ENCODE measurements around the gene ZFR2. TPM values are rescaled to one million over a fixed set of nuclear protein-coding genes. Genes with fewer than 3 reads are reported as not detected.
A peak's percentile ranks its signal among the peaks of the same experiment; 100 is the strongest.

ZFR2 gene
- total and polyA plus RNA-seq, 2 of the 8 experiments (the other 6 are each of a cell fraction or from before 2014, with no cell fraction given) = 14.5 to 28.4 TPM

- peaks cover 0 to 1% of the 10 kb centered on the region in 2 experiments for H4K20me1 ChIP-seq (replicated peaks in 1 of 2; ENCODE audit: control insufficient read depth in 1 of 2, insufficient read depth in 2 of 2, low read length in 2 of 2)
- H4K8ac ChIP-seq (ENCODE audit: extremely low read depth, insufficient read depth, low read length) = peak overlapping the region; percentile 90; the same call in 1 of the 2 replicates
- no peak overlapping the region for H3K14ac ChIP-seq (ENCODE audit: insufficient read length)
- H3K79me1 ChIP-seq (ENCODE audit: low read depth, low read length) = no peaks in the 10 kb centered on the region
- no peak for TF ChIP-seq EP300 (IDR thresholded peaks at IDR 0.05; ENCODE audit: borderline replicate concordance in 1 of 2, low read depth in 2 of 2, low read length in 2 of 2)
- no peak for TF ChIP-seq GTF2F1 (IDR thresholded peaks at IDR 0.05; ENCODE audit: borderline replicate concordance, low read depth, low read length)
- no peak for TF ChIP-seq YY1 (IDR thresholded peaks at IDR 0.05; ENCODE audit: low read depth, low read length)
- TF ChIP-seq SRF (IDR thresholded peaks at IDR 0.05; ENCODE audit: low read depth, low read length) = no peak
- TF ChIP-seq GABPA (IDR thresholded peaks at IDR 0.05; ENCODE audit: borderline replicate concordance, insufficient read depth, low read length) = 0 out of 2 replicates have a peak, but pooled peaks have one; percentile 38
- TF ChIP-seq SAP30 (IDR thresholded peaks at IDR 0.05; ENCODE audit: insufficient read depth, insufficient replicate concordance, low read length) = no peak
- no peak for TF ChIP-seq NRF1 (IDR thresholded peaks at IDR 0.05; ENCODE audit: low read depth, low read length)
- H2BK15ac ChIP-seq (ENCODE audit: low read length) = no peak overlapping the region
- no peaks in the 10 kb centered on the region for H3K36me3 ChIP-seq (ENCODE audit: control insufficient read depth in 2 of 4, insufficient read depth in 4 of 4, low read length in 3 of 4)
- H3K9me3 ChIP-seq (ENCODE audit: insufficient read depth in 2 of 2, low read depth in 1 of 2, low read length in 1 of 2) = no peaks in the 10 kb centered on the region
- H3K4ac ChIP-seq (replicated peaks; ENCODE audit: insufficient read length, low read depth, low read length) = no peak overlapping the region
- no peaks in the 10 kb centered on the region for H3K79me2 ChIP-seq (ENCODE audit: control insufficient read depth in 1 of 2, insufficient read depth in 2 of 2, low read length in 2 of 2)
- no peaks in the 10 kb centered on the region; a peak in 1 of 7 replicates for H3K4me1 ChIP-seq (replicated peaks in 1 of 4; ENCODE audit: control insufficient read depth in 3 of 4, insufficient read depth in 4 of 4, low read length in 3 of 4)
- no peak overlapping the region for H3K23ac ChIP-seq (ENCODE audit: insufficient read length)
- no peak overlapping the region for H3K4me3 ChIP-seq (ENCODE audit: extremely low read depth in 1 of 4, insufficient read depth in 2 of 4, low read depth in 3 of 4, low read length in 4 of 4)
- H3K56ac ChIP-seq (replicated peaks; ENCODE audit: insufficient read length, low read depth, low read length) = no peak overlapping the region
- H2BK20ac ChIP-seq (ENCODE audit: low read length) = no peak overlapping the region
- no peaks in the 10 kb centered on the region for H3K23me2 ChIP-seq (ENCODE audit: low read depth, low read length)
- DNase-seq (ENCODE audit: low read depth in 1 of 2, low spot score in 2 of 2) = no peak
- H3K18ac ChIP-seq (ENCODE audit: extremely low read depth, low read length) = no peak overlapping the region; the same call in 1 of the 2 replicates
- H3K27me3 ChIP-seq (replicated peaks in 1 of 4; ENCODE audit: control insufficient read depth in 3 of 4, extremely low read depth in 1 of 4, insufficient read depth in 3 of 4, low read length in 3 of 4) = peaks cover 0 to 5% (median under 1%) of the 10 kb centered on the region in 4 experiments; a peak in 3 of 7 replicates
- H4K91ac ChIP-seq (replicated peaks; ENCODE audit: insufficient read length, low read length) = no peak overlapping the region
- POLR2A ChIA-PET (ENCODE audit: partially characterized antibody) = interaction anchor here (0.6 to 1.4 kb wide), 4 partner anchors 10 to 166 kb away, joined by 3 to 9 read pairs (median 5); partner anchors contain the start of gene EEF2
- no peak overlapping the region for H2BK12ac ChIP-seq (ENCODE audit: low read depth, low read length)
- no peak overlapping the region for H2BK5ac ChIP-seq (ENCODE audit: low read depth, low read length)
- H3K9ac ChIP-seq (replicated peaks in 1 of 4; ENCODE audit: extremely low read depth in 1 of 4, low read depth in 3 of 4, low read length in 3 of 4) = no peak overlapping the region
- no peak overlapping the region for H3K4me2 ChIP-seq (ENCODE audit: insufficient read depth in 1 of 2, low read depth in 2 of 2, low read length in 2 of 2)
- no peak overlapping the region for H3K27ac ChIP-seq (ENCODE audit: low read depth, low read length)
- no peak overlapping the region for H2AFZ ChIP-seq (ENCODE audit: low read length)
- WGBS, 2 experiments (ENCODE audit: extremely low coverage in 1 of 2, insufficient coverage in 1 of 2, insufficient read length in 1 of 2, insufficient replicate concordance in 2 of 2, low coverage in 1 of 2, low lambda C conversion rate in 2 of 2, missing lambda C conversion rate in 1 of 2) = 90% methylated on average over 22 of the region's 31 CpGs; no CpG with 5 or more reads in 1 of the 2 experiments
- CTCF ChIA-PET (ENCODE audit: partially characterized antibody) = interaction anchor here (1.0 to 2.4 kb wide), 10 partner anchors 8 to 150 kb away, joined by 3 to 10 read pairs (median 4); no protein-coding TSS in a partner anchor
- H2BK120ac ChIP-seq (replicated peaks; ENCODE audit: low read depth, low read length) = no peak overlapping the region
- no peak overlapping the region for H2AK5ac ChIP-seq (ENCODE audit: low read depth, low read length)
- no peak overlapping the region for H4K5ac ChIP-seq (ENCODE audit: insufficient read length, low read depth, low read length)
- no peak for FAIRE-seq
Measured at GRCh38 chr19:3818918-3819317, 49.9 kb downstream of the ZFR2 start.

All from H1 (cell line).